ENCODE data around the gene ELF1.

The ELF1 gene

DNA sequence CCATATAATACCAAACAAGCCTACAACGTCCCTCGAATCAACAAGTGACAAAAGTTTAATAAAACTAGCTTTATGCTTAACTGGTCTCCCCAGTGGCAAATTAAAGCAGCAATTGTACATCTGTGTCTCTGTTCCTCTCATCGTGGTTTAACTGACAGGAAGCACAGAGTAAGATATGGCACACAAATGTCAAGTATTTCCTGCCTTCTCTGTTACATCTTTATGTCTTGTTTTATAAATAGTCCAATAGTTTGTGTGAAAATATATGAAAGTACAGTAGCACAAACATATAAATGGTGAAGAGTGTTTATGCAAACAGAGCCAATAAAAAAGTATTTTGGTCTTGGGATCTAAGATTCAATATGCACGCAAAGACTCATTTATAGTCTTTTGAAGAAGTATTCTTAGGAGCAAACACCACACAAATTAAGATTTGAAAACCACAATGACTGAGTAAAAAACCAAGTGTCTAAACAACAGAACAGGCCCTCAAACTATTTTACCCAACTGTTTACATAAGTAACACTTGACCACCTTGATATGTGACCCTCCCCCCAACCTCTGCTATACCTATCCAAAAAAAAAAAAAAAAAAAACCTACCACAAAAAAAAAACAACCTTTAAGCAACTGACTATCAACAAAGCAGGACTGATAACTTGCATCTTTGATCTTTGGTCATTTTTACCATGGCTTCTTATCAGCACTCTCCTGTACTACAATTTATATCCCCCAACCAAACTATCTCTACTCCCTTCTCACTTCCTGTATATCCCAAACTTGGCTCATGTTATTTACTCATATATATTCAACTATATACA lies 14.0 kb downstream of the ELF1 start:
- H3K4me3 ChIP-seq (ENCODE audit: low read depth, low read length), result no peak overlapping the region
- TF ChIP-seq CTCF (IDR thresholded peaks at IDR 0.05; ENCODE audit: low read depth, low read length), result no peak

GRCh38 chr13:41002606-41003005 lies 16.5 kb downstream of the ELF1 start:
- TF ChIP-seq CTCF (IDR thresholded peaks at IDR 0.05; ENCODE audit: low read depth, low read length), result no peak
- no peak overlapping the region for H3K4me3 ChIP-seq (ENCODE audit: low read depth, low read length)

DNA sequence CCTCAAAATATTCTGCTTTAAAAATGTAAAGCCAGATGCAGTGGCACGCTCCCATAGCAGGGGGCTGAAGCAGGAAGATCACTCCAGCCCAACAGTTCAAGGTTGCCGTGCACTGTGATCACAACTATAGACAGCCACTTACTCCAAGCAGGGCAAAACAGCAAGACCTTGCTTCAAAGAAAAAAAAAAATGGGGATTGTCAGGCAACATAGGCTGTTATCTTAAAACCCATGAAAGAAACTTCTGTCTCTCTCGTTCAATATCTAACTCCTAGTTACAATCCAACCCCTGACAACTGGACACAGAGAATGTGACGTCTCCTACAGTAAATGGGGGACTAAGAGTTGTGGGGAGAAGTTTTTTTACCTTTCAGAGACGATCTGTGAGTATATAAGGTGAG lies 17.4 kb downstream of the ELF1 start:
- no peak overlapping the region for H3K4me3 ChIP-seq (ENCODE audit: low read depth, low read length)
- no peak for TF ChIP-seq CTCF (IDR thresholded peaks at IDR 0.05; ENCODE audit: low read depth, low read length)

GRCh38 chr13:40999416-40999815 lies 19.7 kb downstream of the ELF1 start:
- no peak overlapping the region for H3K4me3 ChIP-seq (ENCODE audit: low read depth, low read length)

GRCh38 chr13:40996426-40997092 lies 22.6 kb downstream of the ELF1 start:
- H3K4me3 ChIP-seq (ENCODE audit: low read depth, low read length), result no peak overlapping the region
- no peak for TF ChIP-seq CTCF (IDR thresholded peaks at IDR 0.05; ENCODE audit: low read depth, low read length)

More at GRCh38 chr13:40999416-40999815, 19.7 kb downstream of the ELF1 start:
- TF ChIP-seq CTCF (IDR thresholded peaks at IDR 0.05; ENCODE audit: low read depth, low read length), result no peak

- TF ChIP-seq CTCF (IDR thresholded peaks at IDR 0.05; ENCODE audit: low read depth, low read length), result no peak
- H3K4me3 ChIP-seq (ENCODE audit: low read depth, low read length), result no peak overlapping the region
These were observed 23.1 kb downstream of the ELF1 start for GRCh38 chr13:40995997-40996396.

GRCh38 chr13:40994581-40995230 lies 24.4 kb downstream of the ELF1 start:
- no peak overlapping the region for H3K4me3 ChIP-seq (ENCODE audit: low read depth, low read length)
- no peak for TF ChIP-seq CTCF (IDR thresholded peaks at IDR 0.05; ENCODE audit: low read depth, low read length)

Data from WI38 (cell line).